IMR-90 (cell line): ENCODE results near the gene LDLRAD4. TPM values are rescaled to one million over a fixed set of nuclear protein-coding genes. Genes with fewer than 3 reads are reported as not detected.

ENCODE experiments used
- ATAC-seq: fragments of 200-7000 bp; cut with Tn5 transposase; 2 replicates; pipeline ENCODE4 v1.9.1; 2020; ENCODE audit warnings: low read depth, mild to moderate bottlenecking, moderate library complexity
- BruUV-seq: library from RNA; stranded (reverse); fragments of 400-500 nt; replicated peaks from 2 replicates; lab custom pipeline; 2021; lab: Mats Ljungman, UMichigan
- CTCF ChIA-PET: fragments of 300-600 bp; formaldehyde crosslinking; extraction: SDS; loops from one replicate; lab custom pipeline; 2021; ENCODE audit warnings: antibody characterized with exemption; lab: Yijun Ruan, JAX
- POLR2A ChIA-PET: fragments of 300-600 bp; sonication (Branson Sonifier 250); formaldehyde crosslinking; loops from one replicate; lab custom pipeline; 2022; ENCODE audit warnings: antibody characterized with exemption; ENCODE audit not compliant: unreplicated experiment; lab: Charles Lee
- DNase-seq: peaks from one replicate; pipeline ENCODE4 v3.0.0; 2013
- H2AFZ ChIP-seq: replicated peaks from 2 replicates; pipeline ENCODE3; 2013; ENCODE audit warnings: low read length, mild to moderate bottlenecking; ENCODE audit not compliant: poor library complexity
- H2AK5ac ChIP-seq: 2 replicates; pipeline ENCODE4 v1.6.1; 2013; ENCODE audit warnings: low read depth, low read length, inconsistent platforms
- H2AK9ac ChIP-seq: replicated peaks from 2 replicates; pipeline ENCODE3; 2013; ENCODE audit warnings: mild to moderate bottlenecking, low read depth, low read length, moderate library complexity; ENCODE audit not compliant: poor library complexity
- H2BK120ac ChIP-seq: 2 replicates; pipeline ENCODE4 v1.6.1; 2013; ENCODE audit warnings: low read depth, low read length, inconsistent platforms
- H2BK15ac ChIP-seq: 3 replicates; pipeline ENCODE4 v1.6.1; 2013; ENCODE audit warnings: low read depth, low read length, inconsistent platforms
- H2BK20ac ChIP-seq: 2 replicates; pipeline ENCODE4 v1.6.1; 2013; ENCODE audit warnings: low read depth, mild to moderate bottlenecking, inconsistent platforms, low read length, moderate library complexity
- H2BK5ac ChIP-seq: 2 replicates; pipeline ENCODE4 v1.6.1; 2013; ENCODE audit warnings: mild to moderate bottlenecking, low read depth, low read length, inconsistent platforms; ENCODE audit not compliant: poor library complexity, severe bottlenecking
- H3K14ac ChIP-seq: replicated peaks from 2 replicates; pipeline ENCODE4 v1.6.1; 2013; ENCODE audit warnings: low read depth, low read length, inconsistent platforms
- H3K18ac ChIP-seq: 2 replicates; pipeline ENCODE4 v1.6.1; 2013; ENCODE audit warnings: low read depth, low read length, control low read depth
- H3K23ac ChIP-seq: 2 replicates; pipeline ENCODE4 v1.6.1; 2013; ENCODE audit warnings: low read depth, low read length, inconsistent platforms
- H3K27ac ChIP-seq: 2 replicates; pipeline ENCODE4 v1.5.1; 2013; ENCODE audit warnings: mild to moderate bottlenecking, control low read depth, low read length; ENCODE audit not compliant: insufficient read depth
- H3K27me3 ChIP-seq: 2 replicates; pipeline ENCODE4 v1.6.1; 2013; ENCODE audit warnings: low read length; ENCODE audit not compliant: control insufficient read depth, insufficient read depth
- H3K36me3 ChIP-seq: 2 replicates; pipeline ENCODE4 v1.6.1; 2013; ENCODE audit warnings: low read length, mixed read lengths; ENCODE audit not compliant: control insufficient read depth, insufficient read depth
- H3K4ac ChIP-seq: 2 replicates; pipeline ENCODE4 v1.6.1; 2013; ENCODE audit warnings: low read depth, low read length, inconsistent platforms
- H3K4me1 ChIP-seq: 2 replicates; pipeline ENCODE4 v1.6.1; 2013; ENCODE audit warnings: low read length, mixed read lengths; ENCODE audit not compliant: control insufficient read depth, insufficient read depth
- H3K4me2 ChIP-seq: 2 replicates; pipeline ENCODE4 v1.6.1; 2013; ENCODE audit warnings: low read depth, mild to moderate bottlenecking, control low read depth, low read length, moderate library complexity
- H3K4me3 ChIP-seq: 2 replicates; pipeline ENCODE4 v1.5.1; 2013; ENCODE audit warnings: low read depth, mild to moderate bottlenecking, control low read depth, low read length, moderate library complexity; ENCODE audit not compliant: insufficient read depth
- H3K56ac ChIP-seq: 2 replicates; pipeline ENCODE4 v1.6.1; 2013; ENCODE audit warnings: low read length, inconsistent platforms; ENCODE audit not compliant: insufficient read depth; ENCODE audit errors: extremely low read depth
- H3K79me1 ChIP-seq, 2 experiments: 2 replicates each; pipeline ENCODE4 v1.6.1; 2013; ENCODE audit warnings: low read length in 2 of 2, inconsistent platforms in 1 of 2, low read depth in 1 of 2
- H3K9ac ChIP-seq: 2 replicates; pipeline ENCODE4 v1.6.1; 2013; ENCODE audit warnings: low read depth, low read length, control low read depth
- H3K9me1 ChIP-seq: 2 replicates; pipeline ENCODE4 v1.6.1; 2013; ENCODE audit warnings: low read length, inconsistent platforms; ENCODE audit not compliant: insufficient read depth
- H3K9me3 ChIP-seq: 2 replicates; pipeline ENCODE4 v1.6.1; 2013; ENCODE audit warnings: low read length; ENCODE audit not compliant: control insufficient read depth, insufficient read depth
- H4K20me1 ChIP-seq: 2 replicates; pipeline ENCODE4 v1.6.1; 2013; ENCODE audit warnings: low read length, inconsistent platforms; ENCODE audit not compliant: insufficient read depth
- H4K5ac ChIP-seq: 2 replicates; pipeline ENCODE4 v1.6.1; 2013; ENCODE audit warnings: mild to moderate bottlenecking, low read depth, low read length, control low read depth
- H4K8ac ChIP-seq, 2 experiments: 2 replicates each; pipeline ENCODE4 v1.6.1; 2013; ENCODE audit warnings: low read depth in 2 of 2, low read length in 2 of 2, control low read depth in 1 of 2, inconsistent platforms in 1 of 2
- H4K91ac ChIP-seq: 2 replicates; pipeline ENCODE4 v1.6.1; 2013; ENCODE audit warnings: low read depth, low read length, inconsistent platforms; ENCODE audit not compliant: insufficient read depth
- BHLHE40 ChIP-seq: fragments of 150-350 bp; IDR thresholded peaks from 2 replicates; pipeline ENCODE4 v1.6.1; 2016; ENCODE audit warnings: mild to moderate bottlenecking, low read depth, low read length
- CEBPB ChIP-seq: IDR thresholded peaks from 2 replicates; pipeline ENCODE4 v1.6.1; 2012; ENCODE audit warnings: low read depth, low read length, improper control_type of control experiment
- CHD1 ChIP-seq: IDR thresholded peaks from 2 replicates; pipeline ENCODE4 v1.6.1; 2012; ENCODE audit warnings: low read depth, low read length, improper control_type of control experiment
- FOS ChIP-seq: fragments of 150-350 bp; IDR thresholded peaks from 2 replicates; pipeline ENCODE4 v1.6.1; 2016; ENCODE audit warnings: low read depth, low read length
- MAFK ChIP-seq: IDR thresholded peaks from 2 replicates; pipeline ENCODE4 v1.6.1; 2012; ENCODE audit warnings: low read depth, low read length, improper control_type of control experiment
- MAZ ChIP-seq: IDR thresholded peaks from 2 replicates; pipeline ENCODE4 v1.6.1; 2012; ENCODE audit warnings: low read depth, mild to moderate bottlenecking, low read length, improper control_type of control experiment, moderate library complexity, borderline replicate concordance
- NFE2L2 ChIP-seq: fragments of 150-350 bp; IDR thresholded peaks from 2 replicates; pipeline ENCODE4 v1.6.1; 2016; ENCODE audit warnings: low read depth, mild to moderate bottlenecking, low read length
- POLR2A ChIP-seq: IDR thresholded peaks from 2 replicates; pipeline ENCODE4 v1.6.1; 2012; ENCODE audit warnings: mild to moderate bottlenecking, low read depth, low read length
- RAD21 ChIP-seq: IDR thresholded peaks from 2 replicates; pipeline ENCODE4 v1.6.1; 2012; ENCODE audit warnings: low read length, improper control_type of control experiment
- RCOR1 ChIP-seq: IDR thresholded peaks from 2 replicates; pipeline ENCODE4 v1.6.1; 2012; ENCODE audit warnings: mild to moderate bottlenecking, low read length, improper control_type of control experiment; ENCODE audit not compliant: insufficient replicate concordance
- RFX5 ChIP-seq: IDR thresholded peaks from 2 replicates; pipeline ENCODE4 v1.8.0; 2012; ENCODE audit warnings: low read depth, mild to moderate bottlenecking, low read length, moderate library complexity
- SMC3 ChIP-seq: fragments of 150-350 bp; IDR thresholded peaks from 2 replicates; pipeline ENCODE4 v1.6.1; 2016; ENCODE audit warnings: low read depth, mild to moderate bottlenecking, antibody characterized with exemption, low read length, moderate library complexity
- USF2 ChIP-seq: fragments of 150-350 bp; IDR thresholded peaks from 2 replicates; pipeline ENCODE4 v1.6.1; 2017; ENCODE audit warnings: mild to moderate bottlenecking, antibody characterized with exemption, low read length, low read depth
- WGBS, 2 experiments: methylation state at CpG; one replicate each; pipeline versions ENCODE4 v1.1.5 to v1.1.7; 2013; ENCODE audit warnings: missing lambda C conversion rate in 2 of 2; ENCODE audit not compliant: insufficient read length in 1 of 2; ENCODE audit errors: extremely low coverage in 2 of 2; 5-methylcytosine and 5-hydroxymethylcytosine counted together
- dilution Hi-C: fragments of 300-500 bp; cut with HindIII; formaldehyde crosslinking; loops from one replicate; pipeline ENCODE4 v1.14.3; 2018; ENCODE audit warnings: low sequenced_read_pairs; ENCODE audit not compliant: unreplicated experiment
- in situ Hi-C: fragments of 300-500 bp; cut with MboI; formaldehyde crosslinking; loops from 3 replicates; pipeline ENCODE4 v1.14.3; 2019; ENCODE audit warnings: low sequenced_read_pairs, inconsistent platforms, mixed read lengths
- intact Hi-C: fragments of 100-400 bp; cut with micrococcal nuclease; formaldehyde crosslinking; loops from 2 replicates; pipeline ENCODE4 v1.10.0; 2022
- polyA plus RNA-seq, 3 experiments: library from polyadenylated mRNA; depleted of rRNA; stranded (reverse); fragments of >200 nt; gene quantifications; 2 replicates each; pipeline ENCODE4 v1.2.3, GENCODE V29; 2012; ENCODE audit warnings: low replicate concordance in 1 of 3
- total RNA-seq: library from RNA; depleted of rRNA; stranded (reverse); fragments of >200 nt; gene quantifications from 2 replicates; pipeline ENCODE4 v1.2.3, GENCODE V29; 2012

Gene LDLRAD4
- total and polyA plus RNA-seq, 2 of the 4 experiments (the other 2 are of a cell fraction): not detected

GRCh38 chr18:13303756-13304364 is 85.3 kb downstream of the LDLRAD4 start:
- H3K4me3 ChIP-seq: no peak overlapping the region
- no peak overlapping the region for H2AFZ ChIP-seq
- BruUV-seq: no TSS peak
- intact Hi-C loops (no loop called here), dilution Hi-C loops (no loop called here), in situ Hi-C loops (no loop called here)
- no peak overlapping the region for H2BK120ac ChIP-seq
- H2BK5ac ChIP-seq: no peak overlapping the region
- H3K27me3 ChIP-seq: no peaks in the 10 kb centered on the region
- no peak overlapping the region for H3K23ac ChIP-seq
- TF ChIP-seq MAZ (no peak), BHLHE40 (no peak), RFX5 (no peak), USF2 (no peak), RAD21 (no peak), SMC3 (no peak), CHD1 (no peak), POLR2A (no peak), FOS (no peak), NFE2L2 (no peak), MAFK (no peak), CEBPB (no peak), RCOR1 (no peak)
- no peak overlapping the region for H2AK5ac ChIP-seq
- DNase-seq (no peak), ATAC-seq (no peak)
- H3K4ac ChIP-seq: no peak overlapping the region
- whole genome bisulfite sequencing, 2 experiments: 14% methylated on average over 2 of the region's 6 CpGs; no CpG with 5 or more reads in 1 of the 2 experiments
- H3K18ac ChIP-seq: no peak overlapping the region
- H4K8ac ChIP-seq: no peak overlapping the region
- no peak overlapping the region for H4K91ac ChIP-seq
- no peaks in the 10 kb centered on the region for H3K9me3 ChIP-seq
- H3K4me2 ChIP-seq: no peak overlapping the region
- no peaks in the 10 kb centered on the region for H3K9me1 ChIP-seq
- H2BK15ac ChIP-seq: no peak overlapping the region
- no peak overlapping the region for H2AK9ac ChIP-seq
- H3K27ac ChIP-seq: no peak overlapping the region
- POLR2A ChIA-PET: no interaction called here
- no peak overlapping the region for H3K14ac ChIP-seq
- no peak overlapping the region for H2BK20ac ChIP-seq
- H3K56ac ChIP-seq: no peak overlapping the region
- no peaks in the 10 kb centered on the region for H3K36me3 ChIP-seq
- no peak overlapping the region for H3K9ac ChIP-seq
- H4K20me1 ChIP-seq: no peaks in the 10 kb centered on the region
- no peaks in the 10 kb centered on the region for H3K79me1 ChIP-seq
- H4K5ac ChIP-seq: no peak overlapping the region
- H3K4me1 ChIP-seq: no peaks in the 10 kb centered on the region
- CTCF ChIA-PET: no interaction called here
